Keratinocyte (primary cell): ENCODE data around the gene STARD8. TPM values are rescaled to one million over a fixed set of nuclear protein-coding genes. Genes with fewer than 3 reads are reported as not detected.

Experiments used
- DNase-seq: peaks from one replicate; pipeline ENCODE4 v3.0.0-alpha.2; 2011; ENCODE audit warnings: low read depth, missing footprints, low spot score
- FAIRE-seq: peaks from 2 replicates; lab custom pipeline; 2011; peaks lifted over from hg19 to GRCh38; lab: Jason Lieb, UNC
- H2AFZ ChIP-seq: 2 replicates; pipeline ENCODE4 v1.6.0; 2012; ENCODE audit warnings: low read length, control low read depth, inconsistent platforms; ENCODE audit not compliant: control insufficient read depth
- H3K27ac ChIP-seq: 2 replicates; pipeline ENCODE4 v1.5.1; 2011; ENCODE audit warnings: low read length; ENCODE audit not compliant: control insufficient read depth, insufficient read depth
- H3K27me3 ChIP-seq: 3 replicates; pipeline ENCODE4 v1.6.0; 2011; ENCODE audit warnings: low read length; ENCODE audit not compliant: control insufficient read depth, insufficient read depth; ENCODE audit errors: extremely low read depth
- H3K36me3 ChIP-seq, 2 experiments: 2 replicates in 1 of 2; 3 replicates in 1 of 2; pipeline ENCODE4 v1.5.1; 2011; ENCODE audit warnings: low read length in 2 of 2, mild to moderate bottlenecking in 1 of 2; ENCODE audit not compliant: control insufficient read depth in 2 of 2, insufficient read depth in 2 of 2; ENCODE audit errors: extremely low read depth in 1 of 2
- H3K4me1 ChIP-seq: 3 replicates; pipeline ENCODE4 v1.5.1; 2011; ENCODE audit warnings: low read length; ENCODE audit not compliant: control insufficient read depth, insufficient read depth; ENCODE audit errors: extremely low read depth
- H3K4me2 ChIP-seq: 3 replicates; pipeline ENCODE4 v1.6.0; 2011; ENCODE audit warnings: low read depth, low read length; ENCODE audit not compliant: control insufficient read depth, insufficient read depth; ENCODE audit errors: extremely low read depth
- H3K4me3 ChIP-seq, 3 experiments: fragments of 200-600 bp in 1 of 3; sonication (generic) in 1 of 3; 2 replicates in 2 of 3; 3 replicates in 1 of 3; pipeline ENCODE4 v1.5.1; 2011 to 2016; ENCODE audit warnings: low read length in 3 of 3, mild to moderate bottlenecking in 3 of 3, control low read depth in 2 of 3, inconsistent platforms in 1 of 3, low read depth in 1 of 3, mixed read lengths in 1 of 3, mixed run types in 1 of 3, moderate library complexity in 1 of 3; ENCODE audit not compliant: control insufficient read depth in 2 of 3, insufficient read depth in 2 of 3; ENCODE audit errors: extremely low read depth in 1 of 3
- H3K79me2 ChIP-seq: 2 replicates; pipeline ENCODE4 v1.6.0; 2012; ENCODE audit warnings: low read length; ENCODE audit not compliant: control insufficient read depth, insufficient read depth
- H3K9ac ChIP-seq: 3 replicates; pipeline ENCODE4 v1.6.0; 2011; ENCODE audit warnings: low read length; ENCODE audit not compliant: control insufficient read depth, insufficient read depth; ENCODE audit errors: extremely low read depth
- H3K9me1 ChIP-seq: 3 replicates; pipeline ENCODE4 v1.6.0; 2011; ENCODE audit warnings: low read length; ENCODE audit not compliant: control insufficient read depth, insufficient read depth; ENCODE audit errors: extremely low read depth
- H3K9me3 ChIP-seq: 2 replicates; pipeline ENCODE4 v1.5.1; 2012; ENCODE audit warnings: low read depth, low read length; ENCODE audit not compliant: control insufficient read depth
- H4K20me1 ChIP-seq: 3 replicates; pipeline ENCODE4 v1.6.0; 2011; ENCODE audit warnings: low read length; ENCODE audit not compliant: control insufficient read depth, insufficient read depth; ENCODE audit errors: extremely low read depth
- EZH2 ChIP-seq: IDR thresholded peaks from one replicate; pipeline ENCODE4 v1.6.1; 2012; ENCODE audit warnings: inconsistent platforms, mild to moderate bottlenecking, low read length, moderate library complexity
- dilution Hi-C: fragments of 300-500 bp; cut with MboI; formaldehyde crosslinking; loops from one replicate; pipeline ENCODE4 v1.7.0; 2020; ENCODE audit warnings: low sequenced_read_pairs; ENCODE audit not compliant: extremely low pct_ligation_motif_present
- polyA plus RNA-seq, 5 experiments: library from polyadenylated mRNA; depleted of rRNA in 3 of 5; stranded (reverse) in 3 of 5; stranded (forward) in 1 of 5; unstranded in 1 of 5; fragments of >200 nt; gene quantifications; 1 replicate in 1 of 5; 2 replicates in 3 of 5; 3 replicates in 1 of 5; pipeline versions ENCODE4 v1.2.1 to v1.2.3, GENCODE V29; 2011 to 2012; ENCODE audit warnings: missing spikeins in 2 of 5, low read depth in 1 of 5, low replicate concordance in 1 of 5
- TF ChIP-seq, protein P1 (sequence below), 3 experiments: IDR thresholded peaks in 1 of 3; conservative IDR thresholded peaks in 1 of 3; optimal IDR thresholded peaks in 1 of 3; 2 replicates in 2 of 3; 3 replicates in 1 of 3; pipeline versions ENCODE3 to v1.5.1; 2011; ENCODE audit warnings: low read length in 3 of 3, mild to moderate bottlenecking in 3 of 3, moderate library complexity in 2 of 3, control low read depth in 1 of 3, inconsistent platforms in 1 of 3; ENCODE audit not compliant: insufficient read depth in 2 of 3; ENCODE audit errors: extremely low read depth in 1 of 3

Gene STARD8
- polyA plus RNA-seq, 1 donor (not counting 4 experiments of a cell fraction or from before 2014, with no cell fraction given), result 0.07 TPM

DNA sequence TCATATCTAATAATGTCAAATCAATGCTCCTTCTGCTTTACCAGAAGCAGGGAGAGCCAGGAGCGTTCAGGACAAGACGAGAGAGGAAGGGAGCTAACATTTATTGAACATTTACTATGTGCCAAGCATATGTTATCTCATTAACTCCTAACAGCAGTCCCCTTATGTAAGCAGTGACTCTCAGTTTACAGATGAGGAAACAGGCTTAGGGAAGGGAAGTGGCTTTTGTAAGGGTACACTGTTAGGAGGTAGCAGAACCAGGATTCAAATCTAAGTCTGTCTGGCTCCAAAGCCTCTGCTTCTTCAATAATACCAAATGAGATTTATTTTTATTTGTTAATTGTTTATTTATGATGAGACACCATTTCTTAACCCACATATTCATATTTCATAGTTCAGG is 2.6 kb upstream of the STARD8 start:
- no peak overlapping the region for H3K27ac ChIP-seq
- H3K79me2 ChIP-seq, result no peaks in the 10 kb centered on the region
- no peak overlapping the region for H3K4me3 ChIP-seq
- no peaks in the 10 kb centered on the region for H3K36me3 ChIP-seq
- DNase-seq (no peak), FAIRE-seq (no peak)
- H4K20me1 ChIP-seq, result no peaks in the 10 kb centered on the region
- dilution Hi-C loops, result no loop called here
- no peaks in the 10 kb centered on the region for H3K4me1 ChIP-seq
- H3K9me1 ChIP-seq, result no peaks in the 10 kb centered on the region
- no peak overlapping the region for H3K9ac ChIP-seq
- H3K4me2 ChIP-seq, result no peak overlapping the region
- TF ChIP-seq, protein P1, sequence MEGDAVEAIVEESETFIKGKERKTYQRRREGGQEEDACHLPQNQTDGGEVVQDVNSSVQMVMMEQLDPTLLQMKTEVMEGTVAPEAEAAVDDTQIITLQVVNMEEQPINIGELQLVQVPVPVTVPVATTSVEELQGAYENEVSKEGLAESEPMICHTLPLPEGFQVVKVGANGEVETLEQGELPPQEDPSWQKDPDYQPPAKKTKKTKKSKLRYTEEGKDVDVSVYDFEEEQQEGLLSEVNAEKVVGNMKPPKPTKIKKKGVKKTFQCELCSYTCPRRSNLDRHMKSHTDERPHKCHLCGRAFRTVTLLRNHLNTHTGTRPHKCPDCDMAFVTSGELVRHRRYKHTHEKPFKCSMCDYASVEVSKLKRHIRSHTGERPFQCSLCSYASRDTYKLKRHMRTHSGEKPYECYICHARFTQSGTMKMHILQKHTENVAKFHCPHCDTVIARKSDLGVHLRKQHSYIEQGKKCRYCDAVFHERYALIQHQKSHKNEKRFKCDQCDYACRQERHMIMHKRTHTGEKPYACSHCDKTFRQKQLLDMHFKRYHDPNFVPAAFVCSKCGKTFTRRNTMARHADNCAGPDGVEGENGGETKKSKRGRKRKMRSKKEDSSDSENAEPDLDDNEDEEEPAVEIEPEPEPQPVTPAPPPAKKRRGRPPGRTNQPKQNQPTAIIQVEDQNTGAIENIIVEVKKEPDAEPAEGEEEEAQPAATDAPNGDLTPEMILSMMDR (optimal IDR thresholded peaks at IDR 0.05 in 1 of 3, IDR thresholded peaks at IDR 0.05 in 1 of 3, conservative IDR thresholded peaks at IDR 0.05 in 1 of 3; ENCODE audit: extremely low read depth in 1 of 3, insufficient read depth in 2 of 3, low read length in 3 of 3), result no peak
- TF ChIP-seq EZH2, result no peak
- H3K27me3 ChIP-seq, result peaks cover 13% of the 10 kb centered on the region
- H3K9me3 ChIP-seq, result no peaks in the 10 kb centered on the region
- no peak overlapping the region for H2AFZ ChIP-seq

DNA sequence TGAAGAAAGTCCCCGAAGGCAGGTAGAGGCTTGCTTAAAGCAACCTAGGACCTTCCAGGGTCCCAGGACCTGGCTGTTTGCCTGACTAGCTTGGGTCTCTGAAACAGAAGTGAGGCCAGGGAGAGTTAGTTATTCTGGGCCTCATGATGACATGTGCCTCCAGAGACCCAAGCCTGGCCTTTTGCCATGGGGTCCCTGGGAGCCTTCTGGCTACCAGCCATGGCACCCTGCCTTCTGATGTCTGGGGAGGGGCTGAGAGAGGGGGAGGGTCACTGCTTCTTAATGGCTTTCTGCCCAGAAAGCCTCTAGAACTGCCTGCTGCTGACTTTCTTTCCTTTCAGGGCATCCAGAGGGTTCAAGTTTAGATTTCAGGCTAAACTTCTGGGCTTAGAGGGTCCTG is 1.0 kb upstream of the STARD8 start:
- DNase-seq (no peak), FAIRE-seq (no peak)
- no peak overlapping the region for H3K27ac ChIP-seq
- H3K27me3 ChIP-seq, result peaks cover 13% of the 10 kb centered on the region
- H3K4me2 ChIP-seq, result no peak overlapping the region
- H3K4me1 ChIP-seq, result peaks cover 3% of the 10 kb centered on the region
- no peaks in the 10 kb centered on the region for H3K36me3 ChIP-seq
- no peaks in the 10 kb centered on the region for H3K9me1 ChIP-seq
- H3K79me2 ChIP-seq, result no peaks in the 10 kb centered on the region
- dilution Hi-C loops, result no loop called here
- H3K9me3 ChIP-seq, result no peaks in the 10 kb centered on the region
- TF ChIP-seq, protein P1 (optimal IDR thresholded peaks at IDR 0.05 in 1 of 3, IDR thresholded peaks at IDR 0.05 in 1 of 3, conservative IDR thresholded peaks at IDR 0.05 in 1 of 3; ENCODE audit: extremely low read depth in 1 of 3, insufficient read depth in 2 of 3, low read length in 3 of 3), result no peak
- TF ChIP-seq EZH2, result no peak
- H4K20me1 ChIP-seq, result no peaks in the 10 kb centered on the region
- H2AFZ ChIP-seq, result no peak overlapping the region
- no peak overlapping the region for H3K4me3 ChIP-seq
- H3K9ac ChIP-seq, result no peak overlapping the region
